BE2C (cell line): Measurements from ENCODE around the gene GFPT2.

ENCODE experiments used
- DNase-seq: peaks from one replicate; pipeline ENCODE4 v3.0.0-alpha.2; 2020
- H3K27me3 ChIP-seq: fragments of 250-450 bp; sonication (Bioruptor Pico); 2 replicates; pipeline ENCODE4 v1.5.1; 2020; ENCODE audit warnings: mild to moderate bottlenecking
- H3K36me3 ChIP-seq: fragments of 250-450 bp; sonication (Bioruptor Pico); 2 replicates; pipeline ENCODE4 v1.5.1; 2020; ENCODE audit warnings: mild to moderate bottlenecking
- H3K4me1 ChIP-seq: fragments of 250-450 bp; sonication (Bioruptor Pico); 2 replicates; pipeline ENCODE4 v1.5.1; 2020
- H3K4me3 ChIP-seq: 2 replicates; pipeline ENCODE4 v1.5.1; 2011; ENCODE audit warnings: low read depth, low read length
- H3K9me3 ChIP-seq: fragments of 250-450 bp; sonication (Bioruptor Pico); 2 replicates; pipeline ENCODE4 v1.5.1; 2020
- TF ChIP-seq, protein P1 (sequence below): IDR thresholded peaks from 2 replicates; pipeline ENCODE4 v1.5.1; 2012; ENCODE audit warnings: mild to moderate bottlenecking, low read depth, low read length

GFPT2 gene

DNA sequence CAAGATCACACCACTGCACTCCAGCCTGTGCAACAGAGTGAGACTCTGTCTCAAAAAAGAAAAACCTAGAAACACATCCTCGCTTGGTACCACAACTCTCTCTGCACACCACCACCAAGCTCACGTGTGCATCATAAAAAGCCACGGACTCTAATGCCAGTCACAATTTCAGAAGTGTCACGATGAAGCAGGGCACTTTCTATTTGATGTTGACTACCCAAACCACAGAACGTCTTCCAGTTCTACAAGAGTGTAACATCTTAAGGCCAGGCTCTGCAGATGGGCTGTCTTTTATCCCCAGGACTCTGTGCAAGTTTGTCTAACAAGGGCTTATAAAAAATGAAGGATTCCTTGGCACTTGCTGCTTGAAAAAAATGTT lies 22.9 kb downstream of the GFPT2 start:
- H3K9me3 ChIP-seq: no peaks in the 10 kb centered on the region
- H3K4me1 ChIP-seq: no peaks in the 10 kb centered on the region
- H3K4me3 ChIP-seq: no peak overlapping the region
- DNase-seq: no peak
- H3K27me3 ChIP-seq: no peaks in the 10 kb centered on the region
- no peaks in the 10 kb centered on the region for H3K36me3 ChIP-seq
- TF ChIP-seq, protein P1, sequence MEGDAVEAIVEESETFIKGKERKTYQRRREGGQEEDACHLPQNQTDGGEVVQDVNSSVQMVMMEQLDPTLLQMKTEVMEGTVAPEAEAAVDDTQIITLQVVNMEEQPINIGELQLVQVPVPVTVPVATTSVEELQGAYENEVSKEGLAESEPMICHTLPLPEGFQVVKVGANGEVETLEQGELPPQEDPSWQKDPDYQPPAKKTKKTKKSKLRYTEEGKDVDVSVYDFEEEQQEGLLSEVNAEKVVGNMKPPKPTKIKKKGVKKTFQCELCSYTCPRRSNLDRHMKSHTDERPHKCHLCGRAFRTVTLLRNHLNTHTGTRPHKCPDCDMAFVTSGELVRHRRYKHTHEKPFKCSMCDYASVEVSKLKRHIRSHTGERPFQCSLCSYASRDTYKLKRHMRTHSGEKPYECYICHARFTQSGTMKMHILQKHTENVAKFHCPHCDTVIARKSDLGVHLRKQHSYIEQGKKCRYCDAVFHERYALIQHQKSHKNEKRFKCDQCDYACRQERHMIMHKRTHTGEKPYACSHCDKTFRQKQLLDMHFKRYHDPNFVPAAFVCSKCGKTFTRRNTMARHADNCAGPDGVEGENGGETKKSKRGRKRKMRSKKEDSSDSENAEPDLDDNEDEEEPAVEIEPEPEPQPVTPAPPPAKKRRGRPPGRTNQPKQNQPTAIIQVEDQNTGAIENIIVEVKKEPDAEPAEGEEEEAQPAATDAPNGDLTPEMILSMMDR: no peak

DNA sequence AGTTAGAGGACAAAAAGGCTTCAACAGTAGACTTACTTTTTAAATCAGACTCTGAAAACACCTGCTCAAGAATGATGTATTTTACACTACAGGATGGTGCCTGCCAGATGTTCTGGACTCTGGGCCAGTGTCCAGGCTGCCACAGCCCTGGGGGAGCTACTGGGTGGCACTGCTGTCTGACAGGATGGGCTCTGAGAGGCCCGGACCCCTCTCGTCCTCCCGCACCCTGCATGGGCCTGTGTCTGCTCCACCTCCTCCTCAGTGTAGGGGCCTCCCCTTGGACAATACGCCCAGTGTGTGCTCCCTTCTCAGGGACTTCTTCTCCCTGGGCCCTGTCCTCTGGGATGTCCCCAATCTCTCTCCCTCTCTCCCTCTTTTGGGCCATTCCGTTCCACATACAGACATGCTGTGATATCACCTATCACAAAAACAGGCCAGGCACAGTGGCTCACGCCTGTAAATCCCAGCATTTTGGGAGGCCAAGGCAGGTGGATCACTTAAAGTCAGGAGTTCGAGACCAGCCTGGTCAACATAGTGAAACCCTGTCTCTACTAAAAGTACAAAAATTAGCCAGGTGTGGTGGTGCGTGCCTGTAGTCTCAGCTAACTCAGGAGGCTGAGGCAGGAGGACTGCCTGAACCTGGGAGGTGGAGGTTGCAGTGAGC lies 23.4 kb downstream of the GFPT2 start:
- no peaks in the 10 kb centered on the region for H3K9me3 ChIP-seq
- no peaks in the 10 kb centered on the region for H3K36me3 ChIP-seq
- no peak for DNase-seq
- TF ChIP-seq, protein P1: no peak
- H3K4me1 ChIP-seq: no peaks in the 10 kb centered on the region
- no peak overlapping the region for H3K4me3 ChIP-seq
- no peaks in the 10 kb centered on the region for H3K27me3 ChIP-seq

DNA sequence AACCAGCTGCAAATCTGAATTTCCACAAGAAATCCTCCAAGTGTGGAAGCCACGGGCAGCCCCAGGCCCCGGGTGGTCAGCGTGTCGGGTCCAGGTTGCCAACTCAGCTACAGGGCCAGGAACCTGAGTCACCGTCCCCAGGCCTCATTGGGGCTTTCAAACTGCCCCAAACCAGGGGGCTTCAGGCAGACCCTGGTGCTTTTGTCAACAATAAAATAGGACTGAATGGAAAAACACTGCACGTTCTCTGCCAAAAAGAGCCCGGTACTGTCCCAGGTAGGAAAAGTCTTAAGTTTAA lies 24.0 kb downstream of the GFPT2 start:
- Histone ChIP-seq H3K9me3 (no peaks in the 10 kb centered on the region), H3K36me3 (no peaks in the 10 kb centered on the region), H3K4me3 (no peak overlapping the region), H3K4me1 (no peaks in the 10 kb centered on the region), H3K27me3 (no peaks in the 10 kb centered on the region)
- TF ChIP-seq, protein P1: no peak
- DNase-seq: no peak

DNA sequence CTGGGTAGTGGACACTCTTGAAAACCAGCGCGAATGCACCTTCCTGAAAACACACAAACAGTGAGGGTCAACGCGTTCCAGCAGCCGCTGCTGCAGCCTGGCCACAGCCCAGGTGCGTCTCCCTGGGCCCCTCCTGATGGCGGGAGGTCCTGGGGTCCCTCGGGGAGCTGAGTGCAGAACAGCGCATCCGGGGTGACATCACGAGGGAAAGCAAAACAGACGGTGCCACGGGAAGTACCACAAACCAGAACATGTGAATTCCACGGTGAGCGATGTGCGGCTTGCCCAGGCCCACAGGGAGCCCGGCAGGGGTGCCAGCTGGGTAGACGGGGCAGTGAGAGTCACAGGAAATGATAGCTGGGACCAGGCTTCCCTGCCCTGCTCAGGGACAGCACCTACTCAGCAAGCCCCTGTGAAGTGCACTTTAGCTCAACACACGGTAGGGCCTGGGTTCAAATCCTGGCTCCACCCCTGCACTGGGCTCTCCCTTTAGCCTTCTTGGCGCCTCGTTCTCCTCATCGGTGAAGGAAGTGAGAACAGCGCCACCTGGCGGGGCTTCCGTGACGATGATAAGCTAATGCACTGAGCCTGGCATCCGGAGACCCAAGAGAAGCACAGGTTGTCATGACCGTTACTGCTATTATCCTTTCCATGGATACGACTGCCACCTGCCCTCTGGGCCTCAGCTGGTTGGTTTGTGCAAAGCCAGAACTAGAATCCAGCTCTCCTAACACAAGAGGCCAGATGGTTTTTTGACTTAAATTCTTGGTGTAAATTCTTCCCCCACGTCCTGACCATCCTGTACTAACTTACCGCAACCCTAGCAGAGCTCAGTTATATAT lies 24.6 kb downstream of the GFPT2 start:
- peak; percentile 88 for DNase-seq
- Histone ChIP-seq H3K9me3 (no peaks in the 10 kb centered on the region), H3K4me1 (no peaks in the 10 kb centered on the region), H3K4me3 (no peak overlapping the region), H3K27me3 (no peaks in the 10 kb centered on the region), H3K36me3 (no peaks in the 10 kb centered on the region)
- TF ChIP-seq, protein P1: peak; percentile 91

DNA sequence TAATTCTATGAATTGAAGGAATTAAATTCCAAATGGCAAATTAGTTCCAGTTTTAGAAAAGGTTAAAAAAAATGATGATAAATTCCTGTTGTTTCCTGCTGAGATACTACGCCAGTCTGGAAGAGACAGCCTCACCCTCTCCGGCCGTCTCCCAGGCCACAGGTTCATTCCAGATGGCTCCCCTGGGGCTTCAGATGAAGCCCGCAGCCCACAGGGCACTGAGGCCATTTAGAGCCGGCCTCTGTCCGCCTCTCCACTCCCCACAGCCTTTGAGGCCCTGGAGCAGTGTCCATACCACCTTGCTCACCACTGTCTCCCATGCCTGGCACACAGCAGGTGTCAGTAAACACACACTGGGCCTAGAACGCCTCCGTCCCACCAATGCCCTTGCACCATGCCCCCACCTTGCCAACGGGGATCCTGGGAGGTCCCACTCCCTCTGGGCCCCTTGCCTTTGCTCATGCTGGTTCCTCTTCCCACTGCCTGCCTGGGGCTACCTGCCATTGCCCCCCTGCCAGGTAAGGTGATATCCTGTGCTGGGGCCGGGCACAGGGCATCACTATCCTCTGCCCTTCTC lies 26.1 kb downstream of the GFPT2 start:
- Histone ChIP-seq H3K9me3 (no peaks in the 10 kb centered on the region), H3K4me3 (no peak overlapping the region), H3K36me3 (no peaks in the 10 kb centered on the region), H3K27me3 (no peaks in the 10 kb centered on the region), H3K4me1 (no peaks in the 10 kb centered on the region)
- TF ChIP-seq, protein P1: no peak
- DNase-seq: no peak

DNA sequence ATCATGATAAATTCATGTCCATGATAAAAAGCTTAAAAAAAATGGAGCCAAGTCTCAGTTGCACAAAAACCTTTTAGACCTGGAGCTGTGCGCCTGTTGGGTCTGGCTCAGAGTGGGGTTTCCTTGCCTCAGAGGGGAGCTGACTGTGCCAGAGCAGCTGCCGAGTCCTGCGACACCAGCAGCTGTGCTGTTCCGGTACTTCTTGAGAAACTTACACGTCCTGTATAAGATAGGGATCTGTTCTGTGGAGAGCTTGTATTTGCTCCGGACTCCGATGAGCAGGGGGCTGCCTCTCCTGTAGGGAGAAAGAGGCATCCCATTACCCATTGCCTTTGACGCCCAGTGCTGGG lies 28.6 kb downstream of the GFPT2 start:
- H3K27me3 ChIP-seq: no peaks in the 10 kb centered on the region
- no peaks in the 10 kb centered on the region for H3K9me3 ChIP-seq
- TF ChIP-seq, protein P1: no peak
- no peak for DNase-seq
- no peaks in the 10 kb centered on the region for H3K4me1 ChIP-seq
- H3K36me3 ChIP-seq: no peaks in the 10 kb centered on the region
- H3K4me3 ChIP-seq: no peak overlapping the region
